ENCODE data around the gene FCN1. TPM values are rescaled to one million over a fixed set of nuclear protein-coding genes. Genes with fewer than 3 reads are reported as not detected.

Gene FCN1
- total RNA-seq, 4 donors from 2014 or later: 1.3 to 26.0 (median 1.8) TPM

- no peak overlapping the region for H3K4me3 ChIP-seq
- peak; percentile 74 for DNase-seq (ENCODE audit: extremely low spot score)
- H3K27ac ChIP-seq (replicated peaks in 1 of 4): no peak overlapping the region
- peaks cover 0 to 2% (median 0%) of the 10 kb centered on the region in 4 donors for H3K9me3 ChIP-seq
- intact Hi-C loops (cut with DNase I): no loop called here
- peaks cover 0 to 6% (median 3%) of the 10 kb centered on the region in 4 donors for H3K4me1 ChIP-seq
- WGBS: 94% methylated on average over 9 of the region's 10 CpGs
- H3K36me3 ChIP-seq: no peaks in the 10 kb centered on the region
- TF ChIP-seq POLR2A (IDR thresholded peaks at IDR 0.05; ENCODE audit: low read depth) (no peak), POLR2AphosphoS5 (IDR thresholded peaks at IDR 0.05) (no peak), EP300 (IDR thresholded peaks at IDR 0.05) (no peak), CTCF (IDR thresholded peaks at IDR 0.05) (no peak)
- peaks cover 0 to 26% (median 0%) of the 10 kb centered on the region in 4 donors for H3K27me3 ChIP-seq
These were observed 28.1 kb downstream of the FCN1 start for GRCh38 chr9:134889386-134890154.

GRCh38 chr9:134888603-134889190 is 29.0 kb downstream of the FCN1 start:
- Histone ChIP-seq H3K4me3 (no peak overlapping the region), H3K4me1 (peaks cover 0 to 5% (median 0%) of the 10 kb centered on the region in 4 donors), H3K27me3 (peaks cover 0 to 29% (median 0%) of the 10 kb centered on the region in 4 donors), H3K9me3 (no peaks in the 10 kb centered on the region), H3K36me3 (no peaks in the 10 kb centered on the region), H3K27ac (replicated peaks in 1 of 4) (no peak overlapping the region)
- intact Hi-C loops (cut with DNase I): no loop called here
- DNase-seq (ENCODE audit: extremely low spot score): peak; percentile 75
- 83% methylated on average over 9 of the region's 14 CpGs for WGBS
- TF ChIP-seq EP300 (IDR thresholded peaks at IDR 0.05) (no peak), POLR2AphosphoS5 (IDR thresholded peaks at IDR 0.05) (no peak), POLR2A (IDR thresholded peaks at IDR 0.05; ENCODE audit: low read depth) (no peak), CTCF (IDR thresholded peaks at IDR 0.05) (no peak)

- intact Hi-C loops (cut with DNase I): no loop called here
- Histone ChIP-seq H3K27ac (replicated peaks in 1 of 4) (no peak overlapping the region), H3K9me3 (no peaks in the 10 kb centered on the region), H3K4me1 (peaks cover 0 to 5% (median 0%) of the 10 kb centered on the region in 4 donors), H3K36me3 (no peaks in the 10 kb centered on the region), H3K27me3 (peaks cover 0 to 36% (median 0%) of the 10 kb centered on the region in 4 donors), H3K4me3 (no peak overlapping the region)
- WGBS: 90% methylated on average over 24 of the region's 27 CpGs
- TF ChIP-seq POLR2AphosphoS5 (IDR thresholded peaks at IDR 0.05) (no peak), POLR2A (IDR thresholded peaks at IDR 0.05; ENCODE audit: low read depth) (no peak), EP300 (IDR thresholded peaks at IDR 0.05) (no peak), CTCF (IDR thresholded peaks at IDR 0.05) (no peak)
- peak; percentile 85 for DNase-seq (ENCODE audit: extremely low spot score)
These were observed 29.8 kb downstream of the FCN1 start for GRCh38 chr9:134887686-134888602.

- H3K36me3 ChIP-seq: no peaks in the 10 kb centered on the region
- peaks cover 0 to 5% (median 0%) of the 10 kb centered on the region in 4 donors for H3K4me1 ChIP-seq
- no peak for DNase-seq (ENCODE audit: extremely low spot score)
- H3K4me3 ChIP-seq: no peak overlapping the region
- intact Hi-C loops (cut with DNase I): no loop called here
- WGBS: 88% methylated on average over 10 of the region's 10 CpGs
- no peak overlapping the region for H3K27ac ChIP-seq (replicated peaks in 1 of 4)
- H3K9me3 ChIP-seq: no peaks in the 10 kb centered on the region
- peaks cover 0 to 37% (median 0%) of the 10 kb centered on the region in 4 donors for H3K27me3 ChIP-seq
- TF ChIP-seq EP300 (IDR thresholded peaks at IDR 0.05): no peak
- no peak for TF ChIP-seq POLR2A (IDR thresholded peaks at IDR 0.05; ENCODE audit: low read depth)
- no peak for TF ChIP-seq CTCF (IDR thresholded peaks at IDR 0.05)
- no peak for TF ChIP-seq POLR2AphosphoS5 (IDR thresholded peaks at IDR 0.05)
These were observed 30.5 kb downstream of the FCN1 start for GRCh38 chr9:134887219-134887618.

Measured in esophagus muscularis mucosa (tissue), 4 donors.